GM12878 (cell line): Measurements from ENCODE around the gene FNDC3B. TPM values are rescaled to one million over a fixed set of nuclear protein-coding genes. Genes with fewer than 3 reads are reported as not detected.

Experiments used
- ATAC-seq: fragments of 200-7000 bp; cut with Tn5 transposase; 3 replicates; pipeline ENCODE4 v1.9.1; 2020; ENCODE audit warnings: mild to moderate bottlenecking, moderate library complexity
- BruUV-seq: library from RNA; stranded (reverse); fragments of 400-500 nt; replicated peaks from 2 replicates; lab custom pipeline; 2021; lab: Mats Ljungman, UMichigan
- CTCF ChIA-PET: fragments of 300-600 bp; sonication (Branson Sonifier 250); formaldehyde crosslinking; extraction: SDS; loops from one replicate; lab custom pipeline; 2021; ENCODE audit warnings: inconsistent platforms; lab: Yijun Ruan, JAX
- POLR2A ChIA-PET: fragments of 350-600 bp; formaldehyde crosslinking; extraction: SDS; loops from one replicate; lab custom pipeline; 2021; ENCODE audit warnings: inconsistent platforms; lab: Charles Lee
- RAD21 ChIA-PET: fragments of 300-600 bp; sonication (Branson Sonifier 250); formaldehyde crosslinking; loops from one replicate; lab custom pipeline; 2023; ENCODE audit warnings: antibody characterized with exemption; ENCODE audit not compliant: unreplicated experiment; lab: Charles Lee
- SMC1A ChIA-PET: fragments of 300-600 bp; sonication (Branson Sonifier 250); formaldehyde crosslinking; loops from one replicate; lab custom pipeline; 2023; ENCODE audit not compliant: unreplicated experiment, uncharacterized antibody; lab: Charles Lee
- DNase-seq: peaks from one replicate; pipeline ENCODE4 v3.0.0-alpha.2; 2011; ENCODE audit warnings: low read depth, low spot score
- FAIRE-seq: peaks from 3 replicates; lab custom pipeline; 2011; peaks lifted over from hg19 to GRCh38; lab: Jason Lieb, UNC
- H2AFZ ChIP-seq: 2 replicates; pipeline ENCODE4 v1.6.0; 2011; ENCODE audit warnings: low read depth, low read length, control low read depth; ENCODE audit not compliant: control insufficient read depth
- H3K27ac ChIP-seq: 2 replicates; pipeline ENCODE4 v1.5.1; 2011; ENCODE audit warnings: control low read depth; ENCODE audit not compliant: control insufficient read depth, insufficient read depth
- H3K27me3 ChIP-seq, 2 experiments: replicated peaks in 1 of 2; 2 replicates each; pipeline versions ENCODE4 v1.6.0 to v1.6.1; 2011; ENCODE audit warnings: low read length in 1 of 2; ENCODE audit not compliant: control insufficient read depth in 2 of 2, insufficient read depth in 2 of 2
- H3K36me3 ChIP-seq, 2 experiments: 2 replicates each; pipeline ENCODE4 v1.5.1; 2011; ENCODE audit warnings: low read length in 1 of 2; ENCODE audit not compliant: control insufficient read depth in 2 of 2, insufficient read depth in 2 of 2
- H3K4me1 ChIP-seq: 2 replicates; pipeline ENCODE4 v1.6.1; 2011; ENCODE audit warnings: mild to moderate bottlenecking, low read length, moderate library complexity, mixed read lengths; ENCODE audit not compliant: control insufficient read depth, insufficient read depth
- H3K4me2 ChIP-seq: 2 replicates; pipeline ENCODE4 v1.6.0; 2011; ENCODE audit warnings: control low read depth; ENCODE audit not compliant: control insufficient read depth, insufficient read depth
- H3K4me3 ChIP-seq: fragments of 200-600 bp; sonication (generic); 2 replicates; pipeline ENCODE4 v1.5.1; 2016
- H3K79me2 ChIP-seq: 2 replicates; pipeline ENCODE4 v1.6.0; 2011; ENCODE audit warnings: low read length; ENCODE audit not compliant: control insufficient read depth, insufficient read depth
- H3K9ac ChIP-seq: 2 replicates; pipeline ENCODE4 v1.8.0; 2011; ENCODE audit warnings: low read length, control low read depth, mixed read lengths; ENCODE audit not compliant: control insufficient read depth, insufficient read depth
- H3K9me3 ChIP-seq: replicated peaks from 3 replicates; pipeline ENCODE4 v1.5.1; 2011; ENCODE audit warnings: mild to moderate bottlenecking, low read length; ENCODE audit not compliant: control insufficient read depth, insufficient read depth
- H4K20me1 ChIP-seq: 2 replicates; pipeline ENCODE4 v1.6.0; 2011; ENCODE audit not compliant: control insufficient read depth, insufficient read depth
- CBX3 ChIP-seq: fragments of 200-600 bp; sonication (generic); IDR thresholded peaks from 2 replicates; pipeline ENCODE4 v1.6.1; 2016; ENCODE audit warnings: low read depth, borderline replicate concordance
- KDM1A ChIP-seq: fragments of 200-600 bp; sonication (generic); IDR thresholded peaks from 2 replicates; pipeline ENCODE4 v1.6.1; 2016; ENCODE audit warnings: borderline replicate concordance
- MTA2 ChIP-seq: fragments of 450-650 bp; IDR thresholded peaks from 2 replicates; pipeline ENCODE4 v1.6.1; 2016; ENCODE audit warnings: low read depth, mild to moderate bottlenecking, moderate library complexity
- NBN ChIP-seq: fragments of 450-650 bp; IDR thresholded peaks from 2 replicates; pipeline ENCODE4 v1.6.1; 2016
- SPI1 ChIP-seq: IDR thresholded peaks from 2 replicates; pipeline ENCODE4 v1.6.1; 2011; ENCODE audit warnings: low read depth, mild to moderate bottlenecking, low read length, moderate library complexity, borderline replicate concordance; ENCODE audit not compliant: insufficient read depth
- SUZ12 ChIP-seq: fragments of 200-600 bp; sonication (generic); IDR thresholded peaks from one replicate; pipeline ENCODE4 v1.6.1; 2018; ENCODE audit warnings: antibody characterized with exemption, mild to moderate bottlenecking; ENCODE audit not compliant: unreplicated experiment
- WGBS: methylation state at CpG from one replicate; pipeline ENCODE4 v1.1.6; 2016; ENCODE audit warnings: low lambda C conversion rate; ENCODE audit not compliant: insufficient replicate concordance, insufficient coverage; ENCODE audit errors: missing lambda C conversion rate; 5-methylcytosine and 5-hydroxymethylcytosine counted together
- in situ Hi-C: fragments of 300-500 bp; cut with MboI; formaldehyde crosslinking; loops from 9 replicates; pipeline ENCODE4 v1.14.3; 2018; ENCODE audit warnings: mixed read lengths
- intact Hi-C: fragments of 100-400 bp; cut with micrococcal nuclease; formaldehyde crosslinking; loops from one replicate; pipeline ENCODE4 v1.14.2; 2022; ENCODE audit not compliant: unreplicated experiment
- polyA plus RNA-seq, 11 experiments: library from polyadenylated mRNA; depleted of rRNA in 4 of 11; unstranded in 6 of 11; stranded (reverse) in 5 of 11; fragments of >200 nt; fragmentation: Nextera tagmentation in 4 of 11; fragmentation: Illumina TruSeq in 1 of 11; extraction: Ambion mirVana in 4 of 11; extraction: Trizol in 1 of 11; gene quantifications; 1 replicate in 1 of 11; 2 replicates in 10 of 11; pipeline versions ENCODE4 v1.2.1 to v1.2.3, GENCODE V29; 2011 to 2016; ENCODE audit warnings: inconsistent platforms in 2 of 11, missing spikeins in 2 of 11, low read depth in 1 of 11
- total RNA-seq, 4 experiments: library from RNA; depleted of rRNA in 3 of 4; stranded (reverse); fragments of >200 nt in 3 of 4; fragmentation: Illumina TruSeq in 1 of 4; extraction: Trizol in 1 of 4; gene quantifications; 2 replicates each; pipeline versions ENCODE4 v1.2.1 to v1.2.3, GENCODE V29; 2013 to 2021

Gene FNDC3B
- total and polyA plus RNA-seq, 10 of the 15 experiments (the other 5 are each of a cell fraction or from before 2014, with no cell fraction given) = 7.9 to 35.0 (median 18.5) TPM

DNA sequence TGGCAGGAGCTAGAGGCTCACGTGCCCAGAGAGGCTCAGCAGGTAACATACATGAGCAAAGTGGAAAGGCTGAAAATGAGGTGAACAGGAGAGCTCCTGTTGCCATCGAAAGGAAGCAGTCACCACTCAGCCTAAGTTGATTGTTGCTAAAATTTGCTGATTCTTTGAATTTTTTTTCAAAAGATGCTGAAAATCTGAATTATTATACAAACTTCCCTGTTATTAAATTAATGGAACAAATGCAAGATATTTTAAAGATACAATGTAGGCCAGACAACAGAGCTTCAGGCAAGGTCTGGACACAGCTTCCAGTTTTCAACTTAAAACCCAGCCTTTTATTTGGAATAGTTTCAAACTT lies 257.6 kb downstream of the FNDC3B start:
- H2AFZ ChIP-seq = no peak overlapping the region
- no peaks in the 10 kb centered on the region; the same call in none of the 3 replicates for H3K9me3 ChIP-seq
- FAIRE-seq (no peak), DNase-seq (no peak), ATAC-seq (no peak)
- H3K4me2 ChIP-seq = no peak overlapping the region
- 96% methylated on average over 2 of the region's 2 CpGs for WGBS
- peaks cover 9 to 21% of the 10 kb centered on the region in 2 experiments for H3K36me3 ChIP-seq
- intact Hi-C loops = no loop called here
- SMC1A ChIA-PET = no interaction called here
- POLR2A ChIA-PET = no interaction called here
- CTCF ChIA-PET = interaction anchor here (0.6 to 1.3 kb wide), 2 partner anchors 44 to 95 kb away, joined by 3 to 5 read pairs; no protein-coding TSS in a partner anchor
- RAD21 ChIA-PET = no interaction called here
- H3K4me1 ChIP-seq = no peaks in the 10 kb centered on the region
- no peaks in the 10 kb centered on the region for H3K27me3 ChIP-seq
- no peak overlapping the region for H3K4me3 ChIP-seq
- no peak overlapping the region for H3K27ac ChIP-seq
- in situ Hi-C loops = no loop called here
- H3K9ac ChIP-seq = no peak overlapping the region
- no TSS peak for BruUV-seq
- no peaks in the 10 kb centered on the region for H4K20me1 ChIP-seq
- TF ChIP-seq NBN (no peak), MTA2 (no peak), KDM1A (no peak), CBX3 (no peak)
- no peaks in the 10 kb centered on the region for H3K79me2 ChIP-seq

DNA sequence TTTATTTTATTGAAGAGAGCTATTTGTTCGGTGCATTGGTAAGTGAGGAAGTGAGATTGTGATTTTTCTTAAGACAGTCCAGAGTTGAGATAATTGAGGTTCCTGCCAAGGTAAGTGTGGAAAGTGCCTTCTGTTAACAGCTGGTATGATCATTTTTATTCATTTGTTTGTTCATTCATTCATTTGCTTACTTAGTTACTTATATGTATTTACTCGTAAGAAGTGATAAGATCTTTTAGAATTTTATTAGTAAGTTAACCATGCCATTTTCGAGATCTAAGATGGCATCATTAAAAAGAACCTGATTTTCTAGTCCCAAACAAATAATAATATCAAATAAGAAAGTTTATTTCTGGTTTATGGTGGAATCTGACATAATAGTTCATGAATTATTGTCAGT lies 258.9 kb downstream of the FNDC3B start:
- ATAC-seq (no peak), DNase-seq (no peak), FAIRE-seq (no peak)
- Histone ChIP-seq H3K4me3 (no peak overlapping the region), H4K20me1 (no peaks in the 10 kb centered on the region), H3K9ac (no peak overlapping the region), H3K4me1 (no peaks in the 10 kb centered on the region), H3K79me2 (no peaks in the 10 kb centered on the region), H3K36me3 (peaks cover 9 to 15% of the 10 kb centered on the region in 2 experiments), H3K27ac (no peak overlapping the region), H3K9me3 (no peaks in the 10 kb centered on the region; the same call in 1 of the 3 replicates), H3K4me2 (no peak overlapping the region), H2AFZ (no peak overlapping the region), H3K27me3 (no peaks in the 10 kb centered on the region)
- intact Hi-C loops (no loop called here), in situ Hi-C loops (no loop called here)
- BruUV-seq = no TSS peak
- RAD21 ChIA-PET = no interaction called here
- CTCF ChIA-PET = interaction anchor here (0.7 to 1.3 kb wide), 3 partner anchors 12 to 43 kb away, joined by 3 to 5 read pairs (median 4); no protein-coding TSS in a partner anchor
- SMC1A ChIA-PET = interaction anchor here (1.0 to 1.3 kb wide), 3 partner anchors 18 to 43 kb away, joined by 3 to 4 read pairs (median 3); no protein-coding TSS in a partner anchor
- 97% methylated on average over 3 of the region's 3 CpGs for WGBS
- POLR2A ChIA-PET = no interaction called here
- TF ChIP-seq SPI1 (peak; percentile 27; the same call in 1 of the 2 replicates), SUZ12 (no peak)
